Measurements from ENCODE around the gene TRPM8. TPM values are rescaled to one million over a fixed set of nuclear protein-coding genes. Genes with fewer than 3 reads are reported as not detected.

TRPM8 gene
- total and polyA plus RNA-seq, 2 of the 8 experiments (the other 6 are each of a cell fraction or from before 2014, with no cell fraction given), result 0.18 to 0.54 TPM

DNA sequence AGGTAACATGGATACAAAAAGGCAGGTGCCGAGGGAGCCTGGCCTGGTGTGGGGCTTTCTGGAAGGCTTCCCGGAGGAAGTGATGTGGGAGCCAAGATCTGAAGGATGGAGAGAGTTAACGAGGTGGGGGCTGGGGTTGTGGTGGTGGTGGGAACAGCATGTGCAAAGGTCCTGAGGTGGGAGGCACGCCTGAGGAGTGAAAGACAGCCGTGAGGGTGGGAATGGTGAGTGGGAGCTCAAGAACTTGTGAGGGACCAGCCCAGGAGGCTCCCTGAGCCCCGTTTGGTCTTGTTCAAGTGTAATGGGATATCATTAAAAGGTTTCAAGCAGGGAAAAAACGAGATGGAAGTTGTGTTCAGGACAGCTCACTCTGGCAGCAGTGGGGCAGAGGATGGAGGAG, 35.2 kb downstream of the TRPM8 start:
- Histone ChIP-seq H4K91ac (replicated peaks; ENCODE audit: insufficient read length, low read length) (no peak overlapping the region), H3K9ac (replicated peaks in 1 of 4; ENCODE audit: extremely low read depth in 1 of 4, low read depth in 3 of 4, low read length in 3 of 4) (no peak overlapping the region)
- no peak for TF ChIP-seq MAFK (IDR thresholded peaks at IDR 0.05; ENCODE audit: low read depth, low read length)
- TF ChIP-seq YY1 (IDR thresholded peaks at IDR 0.05; ENCODE audit: low read depth, low read length), result no peak
- no peak for TF ChIP-seq POU5F1 (IDR thresholded peaks at IDR 0.05; ENCODE audit: low read depth, low read length)
- TF ChIP-seq NANOG (IDR thresholded peaks at IDR 0.05; ENCODE audit: insufficient read depth, low read depth, low read length, poor library complexity, severe bottlenecking), result no peak
- no peak for TF ChIP-seq RXRA (IDR thresholded peaks at IDR 0.05; ENCODE audit: insufficient read depth, low read depth, low read length)
- no peak for TF ChIP-seq GTF2F1 (IDR thresholded peaks at IDR 0.05; ENCODE audit: borderline replicate concordance, low read depth, low read length)
- no peak for TF ChIP-seq CBX8 (IDR thresholded peaks at IDR 0.05; ENCODE audit: borderline replicate concordance, low read depth, low read length)
- no peak for TF ChIP-seq TCF12 (IDR thresholded peaks at IDR 0.05; ENCODE audit: low read depth, low read length)

More for the DNA sequence above, 35.2 kb downstream of the TRPM8 start:
- H3K18ac ChIP-seq (ENCODE audit: extremely low read depth, low read length), result no peak overlapping the region
- DNase-seq (ENCODE audit: low read depth in 1 of 2, low spot score in 2 of 2) (no peak), FAIRE-seq (no peak)
- no peak overlapping the region for H3K4ac ChIP-seq (replicated peaks; ENCODE audit: insufficient read length, low read depth, low read length)
- H3K23ac ChIP-seq (ENCODE audit: insufficient read length), result no peak overlapping the region
- no peak overlapping the region for H2BK12ac ChIP-seq (ENCODE audit: low read depth, low read length)
- no peak overlapping the region for H2AK5ac ChIP-seq (ENCODE audit: low read depth, low read length)
- no peaks in the 10 kb centered on the region for H3K27me3 ChIP-seq (replicated peaks in 1 of 4; ENCODE audit: control insufficient read depth in 3 of 4, extremely low read depth in 1 of 4, insufficient read depth in 3 of 4, low read length in 3 of 4)
- no peak overlapping the region for H2BK5ac ChIP-seq (ENCODE audit: low read depth, low read length)
- H3K36me3 ChIP-seq (ENCODE audit: control insufficient read depth in 2 of 4, insufficient read depth in 4 of 4, low read length in 3 of 4), result no peaks in the 10 kb centered on the region
- H3K23me2 ChIP-seq (ENCODE audit: low read depth, low read length), result no peaks in the 10 kb centered on the region
- no peak overlapping the region for H2BK15ac ChIP-seq (ENCODE audit: low read length)
- CTCF ChIA-PET (ENCODE audit: partially characterized antibody), result interaction anchor here (1.1 kb wide), 1 partner anchor 39 kb away, joined by 3 read pairs; no protein-coding TSS in a partner anchor
- no peak overlapping the region for H3K27ac ChIP-seq (ENCODE audit: low read depth, low read length)
- no peaks in the 10 kb centered on the region for H4K20me1 ChIP-seq (replicated peaks in 1 of 2; ENCODE audit: control insufficient read depth in 1 of 2, insufficient read depth in 2 of 2, low read length in 2 of 2)
- H3K14ac ChIP-seq (ENCODE audit: insufficient read length), result no peak overlapping the region
- H2BK20ac ChIP-seq (ENCODE audit: low read length), result no peak overlapping the region
- H3K4me2 ChIP-seq (ENCODE audit: insufficient read depth in 1 of 2, low read depth in 2 of 2, low read length in 2 of 2), result no peak overlapping the region
- H4K5ac ChIP-seq (ENCODE audit: insufficient read length, low read depth, low read length), result no peak overlapping the region
- 89% methylated on average over 6 of the region's 7 CpGs; no CpG with 5 or more reads in 1 of the 2 experiments for WGBS, 2 experiments (ENCODE audit: extremely low coverage in 1 of 2, insufficient coverage in 1 of 2, insufficient read length in 1 of 2, insufficient replicate concordance in 2 of 2, low coverage in 1 of 2, low lambda C conversion rate in 2 of 2, missing lambda C conversion rate in 1 of 2)
- H2BK120ac ChIP-seq (replicated peaks; ENCODE audit: low read depth, low read length), result no peak overlapping the region
- POLR2A ChIA-PET (ENCODE audit: partially characterized antibody), result no interaction called here
- H2AFZ ChIP-seq (ENCODE audit: low read length), result no peak overlapping the region
- H3K4me1 ChIP-seq (replicated peaks in 1 of 4; ENCODE audit: control insufficient read depth in 3 of 4, insufficient read depth in 4 of 4, low read length in 3 of 4), result no peaks in the 10 kb centered on the region
- no peak overlapping the region for H3K56ac ChIP-seq (replicated peaks; ENCODE audit: insufficient read length, low read depth, low read length)
- no peak overlapping the region for H3K4me3 ChIP-seq (ENCODE audit: extremely low read depth in 1 of 4, insufficient read depth in 2 of 4, low read depth in 3 of 4, low read length in 4 of 4)
- H3K9me3 ChIP-seq (ENCODE audit: insufficient read depth in 2 of 2, low read depth in 1 of 2, low read length in 1 of 2), result no peaks in the 10 kb centered on the region
- no peaks in the 10 kb centered on the region for H3K79me1 ChIP-seq (ENCODE audit: low read depth, low read length)
- H3K79me2 ChIP-seq (ENCODE audit: control insufficient read depth in 1 of 2, insufficient read depth in 2 of 2, low read length in 2 of 2), result no peaks in the 10 kb centered on the region
- no peak overlapping the region; the same call in 1 of the 2 replicates for H4K8ac ChIP-seq (ENCODE audit: extremely low read depth, insufficient read depth, low read length)
